Heart left ventricle (tissue), 13 donors: ENCODE data around the gene CLN6.

ENCODE experiments used
- CTCF ChIP-seq, 12 donors: fragments of 200-600 bp; sonication (generic) in 4 of 12; IDR thresholded peaks; one replicate each; pipeline versions ENCODE4 v1.5.0 to v1.8.0; 2018 to 2022; ENCODE audit warnings: antibody characterized with exemption in 12 of 12, mild to moderate bottlenecking in 5 of 12
- POLR2A ChIP-seq, 2 donors: fragments of 450-650 bp; IDR thresholded peaks; one replicate each; pipeline ENCODE4 v1.6.1; 2017; ENCODE audit warnings: antibody characterized with exemption in 2 of 2, mild to moderate bottlenecking in 2 of 2, moderate library complexity in 2 of 2
- donor health status: ischemic (EF 13 %, LVEDD 7.1; RV severe dilation, severe dysfunction).
- donor health status: DM: no; HTN: yes; CAD: no.
- donor health status: DM: no; HTN: no; CAD: no.
- donor health status: ischemic (EF 25% LVEDD 6.9; RV normal size, moderate dysfunction).
- donor health status: ischemic (EF 25% LVEDD 5.7; RV mildly dilated, moderate dysfunction).
- donor health status: ischemic (EF 35%, LVEDD 5.7; RV mildly dilated, moderate dysfunction).
- donor health status: nonischemic (EF 11% LVEDD 7.7; RV severe dilation, severe dysfunction).
- donor health status: DM: yes; HTN: yes; CAD: no.
- donor health status: PGD.
- donor health status: ischemic (EF 29% LVEDD 5.4; RV normal size, mild dysfunction).
- donor health status: nonischemic (EF 23%, LVEDD 6.1; RV moderate dilation, normal function).

GRCh38 chr15:68196445-68197169 lies 32.9 kb downstream of the CLN6 start:
- no peak for TF ChIP-seq POLR2A (IDR thresholded peaks at IDR 0.05)
- TF ChIP-seq CTCF (IDR thresholded peaks at IDR 0.05), result no peak
